Kidney (tissue), 14 donors: ENCODE results near the gene RAPGEF1. TPM values are rescaled to one million over a fixed set of nuclear protein-coding genes. Genes with fewer than 3 reads are reported as not detected.
A peak's percentile ranks its signal among the peaks of the same experiment; 100 is the strongest.

ENCODE experiments used
- DNase-seq, 5 donors: peaks; one replicate each; pipeline ENCODE4 v3.0.0-alpha.2; 2013 to 2020
- FAIRE-seq: peaks from 2 replicates; lab custom pipeline; 2012; peaks lifted over from hg19 to GRCh38; lab: Jason Lieb, UNC
- H3K27ac ChIP-seq, 2 donors: one replicate each; pipeline ENCODE4 v1.7.0; 2013; ENCODE audit warnings: low read depth in 2 of 2, low read length in 2 of 2, inconsistent platforms in 1 of 2
- H3K27me3 ChIP-seq: one replicate; pipeline ENCODE4 v1.7.1; 2013; ENCODE audit warnings: low read length, inconsistent platforms; ENCODE audit not compliant: control insufficient read depth, insufficient read depth
- H3K36me3 ChIP-seq, 3 donors: one replicate each; pipeline versions ENCODE4 v1.7.0 to v1.7.1; 2013; ENCODE audit warnings: low read length in 3 of 3, control low read depth in 1 of 3, inconsistent platforms in 1 of 3; ENCODE audit not compliant: insufficient read depth in 3 of 3, control insufficient read depth in 2 of 3
- H3K4me1 ChIP-seq, 3 donors: one replicate each; pipeline versions ENCODE4 v1.7.0 to v1.7.1; 2013; ENCODE audit warnings: low read length in 3 of 3, inconsistent platforms in 1 of 3, low read depth in 1 of 3; ENCODE audit not compliant: control insufficient read depth in 2 of 3, insufficient read depth in 2 of 3
- H3K4me3 ChIP-seq, 3 donors: one replicate each; pipeline versions ENCODE4 v1.7.0 to v1.8.1; 2013; ENCODE audit warnings: low read length in 3 of 3, control low read depth in 1 of 3, inconsistent platforms in 1 of 3
- H3K9ac ChIP-seq, 3 donors: one replicate each; pipeline versions ENCODE4 v1.7.0 to v1.7.1; 2013; ENCODE audit warnings: low read length in 3 of 3, control low read depth in 1 of 3, inconsistent platforms in 1 of 3
- H3K9me3 ChIP-seq, 3 donors: one replicate each; pipeline versions ENCODE4 v1.7.0 to v1.7.1; 2013; ENCODE audit warnings: low read length in 3 of 3, control low read depth in 1 of 3, inconsistent platforms in 1 of 3; ENCODE audit not compliant: control insufficient read depth in 2 of 3, insufficient read depth in 1 of 3
- intact Hi-C: fragments of 100-400 bp; cut with DNase I; formaldehyde crosslinking; loops from one replicate; pipeline ENCODE4 v1.11.1; 2022
- polyA plus RNA-seq: library from polyadenylated mRNA; stranded (reverse); fragments of 350-450 nt; fragmentation: Illumina TruSeq; extraction: RNeasy Lipid Tissue Mini Kit (QIAGEN cat#74804); gene quantifications from one replicate; pipeline ENCODE4 v1.2.3, GENCODE V29; 2014; ENCODE audit warnings: low read depth, low replicate concordance; ENCODE audit not compliant: insufficient read depth
- total RNA-seq: library from RNA; stranded (reverse); fragmentation: NEBNext Ultra II Directional; extraction: Animal tissue kit (Norgen Biotek cat#: 25700); gene quantifications from one replicate; pipeline ENCODE4 v1.2.1, GENCODE V29; 2021
- TF ChIP-seq, protein P1 (sequence below): IDR thresholded peaks from 3 replicates; pipeline ENCODE4 v1.5.1; 2012; ENCODE audit warnings: mild to moderate bottlenecking, moderate library complexity, borderline replicate concordance; ENCODE audit not compliant: insufficient read depth; ENCODE audit errors: extremely low read depth
- donor health status: control.
- donor health status: control.
- donor health status: control.
- donor health status: control.
- donor health status: control.
- donor health status: DM: yes; HTN: yes; CAD: no.
- donor health status: Normal renal cell carcinoma (clear cell type).

The RAPGEF1 gene
- total and polyA plus RNA-seq, 2 donors from 2014 or later: 15.5 to 79.7 TPM

DNA sequence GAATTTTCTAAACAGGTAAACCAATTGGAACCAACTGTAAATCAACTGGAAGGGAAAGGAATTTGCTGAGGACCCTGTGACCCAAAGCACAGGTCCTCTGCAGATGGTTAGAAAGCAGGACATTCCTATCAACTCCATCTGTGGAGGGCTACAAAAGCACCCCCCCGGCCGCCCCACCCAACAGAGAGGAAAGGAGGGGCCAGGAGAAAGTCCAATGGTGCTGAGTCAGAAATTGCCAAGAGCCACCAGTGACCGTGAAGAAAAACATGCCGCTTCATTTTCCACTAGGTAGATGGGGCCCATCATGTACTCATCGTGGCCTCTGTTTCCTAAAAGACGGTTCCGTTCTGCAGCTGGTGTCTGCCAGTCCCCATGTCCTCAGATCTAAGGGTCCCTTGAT is 66.3 kb downstream of the RAPGEF1 start:
- DNase-seq (no peak), FAIRE-seq (no peak)
- Histone ChIP-seq H3K4me1 (peaks cover 12 to 91% (median 78%) of the 10 kb centered on the region in 3 donors), H3K9ac (no peak overlapping the region), H3K27ac (no peak overlapping the region), H3K36me3 (no peaks in the 10 kb centered on the region), H3K4me3 (no peak overlapping the region), H3K27me3 (no peaks in the 10 kb centered on the region), H3K9me3 (no peaks in the 10 kb centered on the region)
- intact Hi-C loops: no loop called here
- TF ChIP-seq, protein P1, sequence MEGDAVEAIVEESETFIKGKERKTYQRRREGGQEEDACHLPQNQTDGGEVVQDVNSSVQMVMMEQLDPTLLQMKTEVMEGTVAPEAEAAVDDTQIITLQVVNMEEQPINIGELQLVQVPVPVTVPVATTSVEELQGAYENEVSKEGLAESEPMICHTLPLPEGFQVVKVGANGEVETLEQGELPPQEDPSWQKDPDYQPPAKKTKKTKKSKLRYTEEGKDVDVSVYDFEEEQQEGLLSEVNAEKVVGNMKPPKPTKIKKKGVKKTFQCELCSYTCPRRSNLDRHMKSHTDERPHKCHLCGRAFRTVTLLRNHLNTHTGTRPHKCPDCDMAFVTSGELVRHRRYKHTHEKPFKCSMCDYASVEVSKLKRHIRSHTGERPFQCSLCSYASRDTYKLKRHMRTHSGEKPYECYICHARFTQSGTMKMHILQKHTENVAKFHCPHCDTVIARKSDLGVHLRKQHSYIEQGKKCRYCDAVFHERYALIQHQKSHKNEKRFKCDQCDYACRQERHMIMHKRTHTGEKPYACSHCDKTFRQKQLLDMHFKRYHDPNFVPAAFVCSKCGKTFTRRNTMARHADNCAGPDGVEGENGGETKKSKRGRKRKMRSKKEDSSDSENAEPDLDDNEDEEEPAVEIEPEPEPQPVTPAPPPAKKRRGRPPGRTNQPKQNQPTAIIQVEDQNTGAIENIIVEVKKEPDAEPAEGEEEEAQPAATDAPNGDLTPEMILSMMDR: no peak

DNA sequence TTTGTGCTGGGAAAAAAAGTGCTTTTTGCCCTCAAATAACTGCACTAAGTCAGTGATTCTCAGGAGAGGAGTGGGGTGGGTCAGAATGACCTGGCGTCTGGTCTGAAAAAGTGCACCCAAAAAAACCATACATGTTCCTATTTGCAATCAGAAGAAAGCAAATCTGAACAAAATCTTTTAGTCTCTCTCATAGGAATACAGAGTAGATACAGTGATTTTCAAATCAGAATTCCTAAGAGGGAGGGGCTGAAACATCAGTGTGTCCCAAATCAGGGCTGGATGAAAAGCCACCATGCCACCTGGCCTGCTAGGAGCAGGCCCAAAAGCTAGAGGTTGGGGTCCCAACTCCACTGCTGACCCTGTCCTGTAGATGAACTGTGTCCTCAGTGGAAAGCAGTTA is 66.8 kb downstream of the RAPGEF1 start:
- H3K4me1 ChIP-seq: peaks cover 9 to 86% (median 78%) of the 10 kb centered on the region in 3 donors
- TF ChIP-seq, protein P1: no peak
- no peaks in the 10 kb centered on the region for H3K27me3 ChIP-seq
- FAIRE-seq: no peak
- intact Hi-C loops: no loop called here
- no peak for DNase-seq
- no peaks in the 10 kb centered on the region for H3K9me3 ChIP-seq
- H3K27ac ChIP-seq: peak overlapping the region; percentile 20 to 43
- no peaks in the 10 kb centered on the region for H3K36me3 ChIP-seq
- no peak overlapping the region for H3K4me3 ChIP-seq
- no peak overlapping the region for H3K9ac ChIP-seq

DNA sequence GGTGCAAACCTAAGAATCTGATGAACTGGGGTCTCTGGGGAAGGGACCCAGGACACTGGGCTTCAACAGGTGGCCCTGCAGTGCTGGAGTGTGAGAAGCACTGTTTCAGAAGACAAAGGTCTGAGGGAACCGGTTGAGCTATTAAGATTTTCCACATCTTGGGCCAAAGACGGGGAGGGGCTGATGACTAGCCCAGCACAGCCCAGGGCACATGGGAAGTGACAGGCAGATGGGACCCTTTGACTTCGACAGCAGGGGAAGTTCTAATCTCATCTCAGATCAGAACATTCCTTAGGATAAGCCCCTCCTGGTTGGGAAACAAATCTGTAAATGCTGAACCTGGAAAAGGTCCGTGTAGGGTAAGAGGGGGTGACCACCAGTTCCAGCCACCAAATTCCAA is 67.4 kb downstream of the RAPGEF1 start:
- Histone ChIP-seq H3K27me3 (no peaks in the 10 kb centered on the region), H3K9ac (no peak overlapping the region), H3K36me3 (no peaks in the 10 kb centered on the region), H3K27ac (peak overlapping the region; percentile 20 to 43), H3K4me1 (peaks cover 3 to 80% (median 76%) of the 10 kb centered on the region in 3 donors), H3K4me3 (no peak overlapping the region), H3K9me3 (no peaks in the 10 kb centered on the region)
- DNase-seq (peak in 1 of 5 donors; percentile 28), FAIRE-seq (no peak)
- TF ChIP-seq, protein P1: no peak
- intact Hi-C loops: no loop called here

DNA sequence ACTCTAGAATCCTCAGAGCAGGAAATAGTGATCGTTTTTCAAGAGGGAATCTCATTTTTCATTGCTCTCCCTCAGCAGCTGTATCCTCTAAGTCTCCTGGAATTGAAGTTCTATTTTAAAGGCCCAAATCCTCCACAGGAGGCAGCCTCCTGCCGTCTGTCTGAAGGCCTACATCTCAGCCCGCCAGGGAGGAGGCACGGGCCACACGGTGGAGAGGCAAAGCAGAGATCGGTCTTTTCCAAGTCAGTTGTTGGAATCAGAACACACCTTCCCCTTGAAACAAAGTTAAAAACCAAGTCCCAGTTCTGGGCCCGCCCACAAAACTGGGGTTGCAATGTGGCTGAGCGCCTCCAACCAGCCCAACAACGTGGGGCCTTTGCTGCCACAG is 68.7 kb downstream of the RAPGEF1 start:
- H3K27me3 ChIP-seq: no peaks in the 10 kb centered on the region
- TF ChIP-seq, protein P1: peak; percentile 1
- peak overlapping the region; percentile 2 to 52 for H3K27ac ChIP-seq
- no peak overlapping the region for H3K9ac ChIP-seq
- intact Hi-C loops: no loop called here
- no peaks in the 10 kb centered on the region for H3K9me3 ChIP-seq
- FAIRE-seq (no peak), DNase-seq (peak in 2 of 5 donors; percentile 33 to 53)
- peaks cover 2 to 68% (median 64%) of the 10 kb centered on the region in 3 donors for H3K4me1 ChIP-seq
- H3K36me3 ChIP-seq: no peaks in the 10 kb centered on the region
- H3K4me3 ChIP-seq: no peak overlapping the region
